Upper lobe of right lung (tissue), 1 donor: ENCODE data around the gene PRSS56. TPM values are rescaled to one million over a fixed set of nuclear protein-coding genes. Genes with fewer than 3 reads are reported as not detected.

Experiments used
- ATAC-seq: fragments of 200-7000 bp; cut with Tn5 transposase; one replicate; pipeline ENCODE4 v1.9.1; 2020; ENCODE audit warnings: mild to moderate bottlenecking, moderate library complexity
- DNase-seq: peaks from one replicate; pipeline ENCODE4 v3.0.0-alpha.2; 2020
- H3K27ac ChIP-seq: fragments of 200-600 bp; one replicate; pipeline ENCODE4 v1.8.0; 2022
- H3K27me3 ChIP-seq: fragments of 200-600 bp; one replicate; pipeline ENCODE4 v1.8.0; 2022; ENCODE audit warnings: mild to moderate bottlenecking
- H3K36me3 ChIP-seq: fragments of 200-600 bp; one replicate; pipeline ENCODE4 v1.8.0; 2022
- H3K4me1 ChIP-seq: fragments of 200-600 bp; one replicate; pipeline ENCODE4 v1.8.0; 2022
- H3K4me3 ChIP-seq: fragments of 200-600 bp; one replicate; pipeline ENCODE4 v1.8.0; 2022; ENCODE audit warnings: mild to moderate bottlenecking
- H3K9me3 ChIP-seq: fragments of 200-600 bp; one replicate; pipeline ENCODE4 v1.8.0; 2022
- intact Hi-C: fragments of 100-400 bp; cut with DNase I; formaldehyde crosslinking; loops from one replicate; pipeline ENCODE4 v1.11.0; 2022
- total RNA-seq: library from RNA; stranded (reverse); fragmentation: NEBNext Ultra II Directional; extraction: Animal tissue kit (Norgen Biotek cat#: 25700); gene quantifications from one replicate; pipeline ENCODE4 v1.2.1, GENCODE V29; 2021
- TF ChIP-seq, protein P1 (sequence below): fragments of 200-600 bp; IDR thresholded peaks from one replicate; pipeline ENCODE4 v1.8.0; 2022; ENCODE audit warnings: antibody characterized with exemption
- donor health status: DM: no; HTN: yes; CAD: no; lungs with severe emphysema.

The PRSS56 gene
- total RNA-seq, 1 donor from 2014 or later: not detected

GRCh38 chr2:232512602-232513001 is 7.6 kb upstream of the PRSS56 start:
- Histone ChIP-seq H3K27ac (no peak overlapping the region), H3K4me3 (no peak overlapping the region), H3K4me1 (no peaks in the 10 kb centered on the region), H3K27me3 (no peaks in the 10 kb centered on the region), H3K36me3 (no peaks in the 10 kb centered on the region), H3K9me3 (no peaks in the 10 kb centered on the region)
- TF ChIP-seq, protein P1, sequence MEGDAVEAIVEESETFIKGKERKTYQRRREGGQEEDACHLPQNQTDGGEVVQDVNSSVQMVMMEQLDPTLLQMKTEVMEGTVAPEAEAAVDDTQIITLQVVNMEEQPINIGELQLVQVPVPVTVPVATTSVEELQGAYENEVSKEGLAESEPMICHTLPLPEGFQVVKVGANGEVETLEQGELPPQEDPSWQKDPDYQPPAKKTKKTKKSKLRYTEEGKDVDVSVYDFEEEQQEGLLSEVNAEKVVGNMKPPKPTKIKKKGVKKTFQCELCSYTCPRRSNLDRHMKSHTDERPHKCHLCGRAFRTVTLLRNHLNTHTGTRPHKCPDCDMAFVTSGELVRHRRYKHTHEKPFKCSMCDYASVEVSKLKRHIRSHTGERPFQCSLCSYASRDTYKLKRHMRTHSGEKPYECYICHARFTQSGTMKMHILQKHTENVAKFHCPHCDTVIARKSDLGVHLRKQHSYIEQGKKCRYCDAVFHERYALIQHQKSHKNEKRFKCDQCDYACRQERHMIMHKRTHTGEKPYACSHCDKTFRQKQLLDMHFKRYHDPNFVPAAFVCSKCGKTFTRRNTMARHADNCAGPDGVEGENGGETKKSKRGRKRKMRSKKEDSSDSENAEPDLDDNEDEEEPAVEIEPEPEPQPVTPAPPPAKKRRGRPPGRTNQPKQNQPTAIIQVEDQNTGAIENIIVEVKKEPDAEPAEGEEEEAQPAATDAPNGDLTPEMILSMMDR: no peak
- intact Hi-C loops: no loop called here
- DNase-seq: no peak
- no peak for ATAC-seq

DNA sequence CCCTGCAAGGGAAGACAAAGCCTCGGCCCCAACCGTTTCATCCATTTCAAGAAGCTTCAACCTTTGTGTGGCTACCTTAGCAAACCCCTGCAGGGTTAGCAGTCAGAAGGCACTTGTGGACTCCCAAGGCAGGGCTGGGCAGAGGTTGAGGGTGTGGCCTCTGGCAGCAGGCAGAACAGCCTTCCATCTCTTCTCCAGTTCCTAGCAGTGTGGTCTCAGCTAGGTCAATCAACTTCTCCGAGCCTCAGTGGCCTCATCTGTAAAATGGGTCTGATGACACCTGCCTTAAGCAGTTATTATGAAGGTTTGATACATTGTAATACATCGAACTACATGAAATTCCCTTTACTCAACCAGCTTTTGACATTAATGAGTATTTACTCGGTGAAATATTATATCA is 6.8 kb upstream of the PRSS56 start:
- no peak overlapping the region for H3K27ac ChIP-seq
- intact Hi-C loops: no loop called here
- ATAC-seq: no peak
- no peak for DNase-seq
- H3K27me3 ChIP-seq: no peaks in the 10 kb centered on the region
- TF ChIP-seq, protein P1: no peak
- no peaks in the 10 kb centered on the region for H3K9me3 ChIP-seq
- no peaks in the 10 kb centered on the region for H3K36me3 ChIP-seq
- H3K4me1 ChIP-seq: no peaks in the 10 kb centered on the region
- H3K4me3 ChIP-seq: no peak overlapping the region

DNA sequence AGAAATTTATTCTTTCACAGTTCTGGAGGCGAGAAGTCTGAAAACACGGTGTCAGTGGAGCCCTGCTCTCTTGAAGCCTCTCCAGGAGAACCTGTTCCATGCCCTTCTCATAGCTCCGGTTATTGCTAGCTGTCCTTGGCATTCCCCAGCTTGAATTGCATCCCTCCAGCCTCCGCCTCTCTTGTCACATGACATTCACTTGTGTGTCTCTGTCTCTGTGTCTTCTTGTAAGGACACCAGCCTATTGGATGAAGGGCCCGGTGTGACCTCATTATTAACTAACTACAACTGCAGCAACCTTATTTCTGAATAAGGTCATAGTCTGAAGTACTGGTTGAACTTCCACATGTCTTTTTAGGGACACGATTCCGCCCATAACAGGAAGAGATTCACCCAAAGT is 4.5 kb upstream of the PRSS56 start:
- Histone ChIP-seq H3K27ac (no peak overlapping the region), H3K4me3 (no peak overlapping the region), H3K4me1 (no peaks in the 10 kb centered on the region), H3K9me3 (no peaks in the 10 kb centered on the region), H3K27me3 (peaks cover 9% of the 10 kb centered on the region), H3K36me3 (no peaks in the 10 kb centered on the region)
- DNase-seq (no peak), ATAC-seq (no peak)
- TF ChIP-seq, protein P1: no peak
- intact Hi-C loops: no loop called here

- intact Hi-C loops: no loop called here
- TF ChIP-seq, protein P1: no peak
- H3K4me1 ChIP-seq: no peaks in the 10 kb centered on the region
- no peak for ATAC-seq
- H3K27ac ChIP-seq: no peak overlapping the region
- peaks cover 18% of the 10 kb centered on the region for H3K27me3 ChIP-seq
- no peak overlapping the region for H3K4me3 ChIP-seq
- no peaks in the 10 kb centered on the region for H3K9me3 ChIP-seq
- no peak for DNase-seq
- H3K36me3 ChIP-seq: no peaks in the 10 kb centered on the region
Measured at GRCh38 chr2:232516551-232516950, 3.6 kb upstream of the PRSS56 start.

DNA sequence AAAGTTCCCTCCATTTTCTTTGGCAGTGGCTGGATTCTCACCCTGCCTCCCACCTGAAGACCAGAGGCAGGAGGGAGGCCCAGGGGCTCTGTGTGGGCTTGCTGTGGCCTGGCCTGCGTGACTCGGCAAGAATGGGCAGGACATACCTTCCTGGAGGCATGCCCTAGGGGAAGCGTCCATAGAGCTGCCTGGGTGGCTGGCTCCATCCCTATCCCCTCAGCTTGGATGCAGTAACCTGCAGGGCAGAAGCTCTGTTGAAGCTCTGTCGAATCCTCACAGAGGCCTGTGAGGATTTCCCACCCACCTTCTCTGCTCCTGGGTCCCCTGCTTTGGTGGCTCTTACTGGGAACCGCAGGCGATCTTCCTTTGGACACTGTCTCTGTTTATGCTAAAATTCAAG is 1.3 kb upstream of the PRSS56 start:
- no peaks in the 10 kb centered on the region for H3K36me3 ChIP-seq
- intact Hi-C loops: no loop called here
- DNase-seq (no peak), ATAC-seq (no peak)
- H3K4me3 ChIP-seq: no peak overlapping the region
- TF ChIP-seq, protein P1: no peak
- H3K27me3 ChIP-seq: peaks cover 41% of the 10 kb centered on the region
- H3K4me1 ChIP-seq: peaks cover 9% of the 10 kb centered on the region
- no peak overlapping the region for H3K27ac ChIP-seq
- H3K9me3 ChIP-seq: no peaks in the 10 kb centered on the region

DNA sequence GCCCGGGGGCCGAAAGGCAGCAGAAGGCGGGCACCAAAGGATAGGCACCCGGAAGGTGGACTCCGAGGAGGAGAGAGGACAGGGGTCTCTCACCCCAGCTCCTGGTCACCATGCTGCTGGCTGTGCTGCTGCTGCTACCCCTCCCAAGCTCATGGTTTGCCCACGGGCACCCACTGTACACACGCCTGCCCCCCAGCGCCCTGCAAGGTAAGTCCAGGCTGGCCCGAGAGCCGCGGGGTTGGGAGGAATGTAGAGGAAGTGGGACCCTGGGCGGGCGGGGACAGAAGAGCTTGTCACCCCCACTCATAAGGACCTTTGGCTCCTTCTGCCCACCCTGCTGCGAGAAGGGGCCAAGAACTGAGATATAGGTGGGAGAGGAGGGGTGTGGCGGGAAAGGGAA is 301 bp downstream of the PRSS56 start:
- Histone ChIP-seq H3K4me3 (no peak overlapping the region), H3K27ac (no peak overlapping the region), H3K4me1 (peaks cover 15% of the 10 kb centered on the region), H3K36me3 (no peaks in the 10 kb centered on the region), H3K27me3 (peaks cover 58% of the 10 kb centered on the region), H3K9me3 (no peaks in the 10 kb centered on the region)
- TF ChIP-seq, protein P1: no peak
- DNase-seq: no peak
- ATAC-seq: no peak
- intact Hi-C loops: loop anchor here (10.0 kb wide), 1 partner anchor 616 kb away; no protein-coding TSS in a partner anchor
